NCI-H446 treated with DMSO at 0.1 percent for 48 hours (cell line): ENCODE measurements around the gene CDC42EP5.

Experiments used
- DNase-seq: peaks from one replicate; lab custom pipeline; 2025; lab: John Stamatoyannopoulos, UW

The CDC42EP5 gene

GRCh38 chr19:54425382-54425723 is 47.7 kb downstream of the CDC42EP5 start:
- no peak for DNase-seq

- DNase-seq, result no peak
These were observed 48.3 kb downstream of the CDC42EP5 start for GRCh38 chr19:54424660-54425381.

- no peak for DNase-seq
These were observed 48.9 kb downstream of the CDC42EP5 start for GRCh38 chr19:54424201-54424600.

- DNase-seq, result no peak
These were observed 51.0 kb downstream of the CDC42EP5 start for GRCh38 chr19:54422136-54422535.

GRCh38 chr19:54421521-54421920 is 51.6 kb downstream of the CDC42EP5 start:
- no peak for DNase-seq

GRCh38 chr19:54421169-54421516 is 52.0 kb downstream of the CDC42EP5 start:
- DNase-seq, result no peak

- DNase-seq, result no peak
These were observed 52.5 kb downstream of the CDC42EP5 start for GRCh38 chr19:54420383-54421168.

GRCh38 chr19:54420068-54420382 is 53.1 kb downstream of the CDC42EP5 start:
- no peak for DNase-seq

GRCh38 chr19:54418930-54419800 is 53.9 kb downstream of the CDC42EP5 start:
- no peak for DNase-seq

GRCh38 chr19:54418030-54418929 is 54.8 kb downstream of the CDC42EP5 start:
- no peak for DNase-seq

GRCh38 chr19:54416695-54417491 is 56.2 kb downstream of the CDC42EP5 start:
- no peak for DNase-seq

- no peak for DNase-seq
These were observed 57.0 kb downstream of the CDC42EP5 start for GRCh38 chr19:54415901-54416673.

- DNase-seq, result no peak
These were observed 57.7 kb downstream of the CDC42EP5 start, which contains the start of gene TTYH1 for GRCh38 chr19:54415208-54415900. Gene TTYH1 (plus strand): TSS chr19:54415464. CDS start chr19:54415553, 89 bp downstream.
